22Rv1 (cell line): ENCODE results near the gene DPRX.

ENCODE experiments used
- H3K27ac ChIP-seq: fragments of 450-650 bp; 2 replicates; pipeline ENCODE4 v1.5.1; 2017
- ZFX ChIP-seq: fragments of 450-650 bp; IDR thresholded peaks from 2 replicates; pipeline ENCODE4 v1.6.1; 2017; ENCODE audit warnings: antibody characterized with exemption, borderline replicate concordance
- TF ChIP-seq, protein P1 (sequence below): fragments of 450-650 bp; IDR thresholded peaks from 2 replicates; pipeline ENCODE4 v1.5.1; 2017; ENCODE audit warnings: mild to moderate bottlenecking

The DPRX gene

GRCh38 chr19:53624771-53625545 lies 6.8 kb upstream of the DPRX start:
- no peak overlapping the region for H3K27ac ChIP-seq
- TF ChIP-seq ZFX: no peak
- TF ChIP-seq, protein P1, sequence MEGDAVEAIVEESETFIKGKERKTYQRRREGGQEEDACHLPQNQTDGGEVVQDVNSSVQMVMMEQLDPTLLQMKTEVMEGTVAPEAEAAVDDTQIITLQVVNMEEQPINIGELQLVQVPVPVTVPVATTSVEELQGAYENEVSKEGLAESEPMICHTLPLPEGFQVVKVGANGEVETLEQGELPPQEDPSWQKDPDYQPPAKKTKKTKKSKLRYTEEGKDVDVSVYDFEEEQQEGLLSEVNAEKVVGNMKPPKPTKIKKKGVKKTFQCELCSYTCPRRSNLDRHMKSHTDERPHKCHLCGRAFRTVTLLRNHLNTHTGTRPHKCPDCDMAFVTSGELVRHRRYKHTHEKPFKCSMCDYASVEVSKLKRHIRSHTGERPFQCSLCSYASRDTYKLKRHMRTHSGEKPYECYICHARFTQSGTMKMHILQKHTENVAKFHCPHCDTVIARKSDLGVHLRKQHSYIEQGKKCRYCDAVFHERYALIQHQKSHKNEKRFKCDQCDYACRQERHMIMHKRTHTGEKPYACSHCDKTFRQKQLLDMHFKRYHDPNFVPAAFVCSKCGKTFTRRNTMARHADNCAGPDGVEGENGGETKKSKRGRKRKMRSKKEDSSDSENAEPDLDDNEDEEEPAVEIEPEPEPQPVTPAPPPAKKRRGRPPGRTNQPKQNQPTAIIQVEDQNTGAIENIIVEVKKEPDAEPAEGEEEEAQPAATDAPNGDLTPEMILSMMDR: no peak

DNA sequence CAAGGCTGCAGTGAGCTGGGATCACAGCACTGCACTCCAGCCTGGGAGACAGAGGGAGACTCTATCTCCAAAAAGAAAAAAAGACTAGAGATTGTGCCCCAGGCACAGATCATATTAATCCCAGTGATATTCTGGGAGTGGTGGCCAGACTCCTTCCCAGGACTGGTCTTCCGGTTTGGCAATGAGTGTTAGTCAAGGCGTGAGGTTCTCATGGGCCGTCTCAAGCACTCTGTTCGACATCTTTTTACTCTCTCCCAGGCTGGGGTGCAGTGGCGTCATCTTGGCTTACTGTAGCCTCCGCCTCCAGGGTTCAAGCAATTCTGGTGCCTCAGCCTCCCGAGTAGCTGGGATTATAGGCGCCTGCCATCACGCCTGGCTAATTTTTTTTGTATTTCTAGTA lies 5.3 kb upstream of the DPRX start:
- H3K27ac ChIP-seq: no peak overlapping the region
- TF ChIP-seq, protein P1: no peak
- no peak for TF ChIP-seq ZFX

DNA sequence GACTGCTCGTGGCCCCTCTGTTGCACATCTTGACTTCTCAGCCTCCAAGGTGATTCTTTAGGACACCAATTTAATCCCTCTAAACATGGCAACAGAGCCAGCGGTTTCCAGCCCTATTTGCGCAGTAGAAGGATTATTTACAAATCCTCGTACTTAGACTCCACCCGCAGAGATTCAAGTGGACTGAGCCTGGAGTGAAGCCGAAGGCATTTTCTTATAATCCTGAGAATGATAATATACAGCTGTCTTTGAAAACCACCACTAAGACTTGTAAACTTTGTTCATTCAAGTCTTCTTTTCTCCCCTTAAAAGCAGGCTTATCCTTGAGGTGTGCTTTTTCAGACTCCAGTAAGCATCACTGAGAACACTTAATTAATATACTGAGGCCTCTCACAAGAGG lies 4.8 kb upstream of the DPRX start:
- no peak overlapping the region for H3K27ac ChIP-seq
- TF ChIP-seq, protein P1: no peak
- no peak for TF ChIP-seq ZFX

DNA sequence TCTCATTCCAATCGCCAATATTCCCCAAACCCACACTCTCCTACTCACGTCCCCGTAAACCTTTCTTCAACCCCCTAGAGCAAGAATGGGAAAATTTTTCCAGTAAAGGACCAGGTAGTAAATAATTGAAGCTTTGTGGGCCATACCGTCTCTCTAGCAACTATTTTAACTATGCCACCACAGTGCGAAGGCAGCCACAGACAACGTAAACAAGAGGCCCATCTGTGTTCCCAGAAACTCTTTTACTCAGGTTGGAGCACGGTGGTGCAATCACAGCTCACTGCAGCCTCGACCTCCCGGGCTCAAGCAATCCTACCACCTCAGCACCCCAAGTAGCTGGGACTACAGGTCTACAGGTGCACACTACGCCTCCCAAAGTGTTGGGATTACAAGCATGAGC lies 3.0 kb downstream of the DPRX start:
- TF ChIP-seq, protein P1: no peak
- no peak for TF ChIP-seq ZFX
- H3K27ac ChIP-seq: no peak overlapping the region

- TF ChIP-seq, protein P1: no peak
- TF ChIP-seq ZFX: no peak
Observed at GRCh38 chr19:53639471-53639870, 7.7 kb downstream of the DPRX start.

DNA sequence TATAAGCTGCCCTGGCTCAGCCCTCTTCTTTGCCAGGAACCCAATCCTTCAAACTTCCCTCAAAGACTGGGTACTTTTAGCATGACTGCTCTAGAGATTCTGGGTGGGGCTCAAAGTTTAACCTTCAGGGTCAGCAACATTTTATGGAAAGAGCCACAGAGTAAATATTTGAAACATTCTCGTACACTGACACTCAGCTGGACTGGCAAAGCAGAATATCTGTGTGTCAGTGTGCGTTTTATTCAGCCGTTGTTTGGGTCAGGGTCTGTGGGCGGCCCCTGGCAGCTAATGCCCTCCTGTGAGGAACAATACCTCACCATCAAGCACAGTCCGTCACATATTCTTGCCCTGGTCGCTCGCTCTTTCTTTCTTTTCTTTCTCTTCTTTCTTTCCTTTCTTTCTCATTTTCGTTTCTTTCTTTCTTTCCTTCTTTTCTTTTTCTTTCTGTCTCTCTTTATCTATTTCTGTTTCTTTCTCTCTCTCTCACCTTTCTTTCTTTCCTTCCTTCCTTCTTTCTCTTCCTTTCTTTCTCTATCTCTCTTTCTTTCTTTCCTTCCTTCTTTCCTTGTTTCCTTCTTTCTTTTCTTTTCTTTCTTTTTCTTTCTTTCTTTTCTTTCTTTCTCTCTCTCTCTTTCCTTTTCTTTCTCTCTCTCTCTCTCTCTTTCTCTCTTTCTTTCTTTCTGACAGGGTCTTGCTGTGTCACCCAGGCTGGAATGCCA lies 10.7 kb downstream of the DPRX start:
- TF ChIP-seq, protein P1: no peak
- H3K27ac ChIP-seq: no peak overlapping the region

More at GRCh38 chr19:53639471-53639870, 7.7 kb downstream of the DPRX start:
- no peak overlapping the region for H3K27ac ChIP-seq
